DMS 273 (cell line): ENCODE data around the gene HDDC2.
"Not testable (repeated sequence)": the region's sequence is repeated elsewhere in the genome, so short reads cannot be mapped to it uniquely, and the experiment has no call there.

Source experiments
- DNase-seq: peaks from one replicate; lab custom pipeline; 2025; ENCODE audit not compliant: unreplicated experiment; lab: John Stamatoyannopoulos, UW

Gene HDDC2

DNA sequence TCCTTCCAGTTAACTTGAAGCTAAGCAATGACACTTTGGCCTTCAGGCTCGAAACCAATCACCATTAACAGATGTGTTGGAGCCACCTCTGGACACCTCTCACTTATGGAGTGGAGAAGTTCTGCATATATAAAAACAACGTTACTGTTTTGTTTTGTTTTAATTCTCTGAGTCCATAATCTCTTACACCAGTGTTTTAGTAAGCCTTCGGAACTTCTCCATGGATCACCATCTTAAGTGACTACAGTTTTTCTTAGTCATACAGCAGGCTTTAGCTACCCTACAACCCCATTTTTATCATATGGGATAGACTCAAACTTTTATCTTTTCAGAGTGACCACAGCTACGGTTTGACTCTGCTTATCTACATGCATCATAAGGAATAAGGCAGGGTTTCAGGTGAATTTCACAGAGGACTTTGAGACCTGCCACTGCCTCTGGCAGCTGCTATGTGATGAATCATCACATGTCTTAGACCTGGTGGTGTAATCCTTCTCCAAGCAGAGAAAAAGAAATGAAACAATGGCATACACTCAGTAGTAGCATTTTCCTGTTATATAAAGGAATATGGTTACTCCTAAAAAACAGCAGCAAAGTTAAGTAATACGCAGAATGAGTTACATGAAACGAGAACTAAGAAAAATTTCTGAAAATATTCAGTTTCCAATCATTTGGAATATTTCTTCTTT lies 5.5 kb upstream of the HDDC2 start:
- DNase-seq = no peak

DNA sequence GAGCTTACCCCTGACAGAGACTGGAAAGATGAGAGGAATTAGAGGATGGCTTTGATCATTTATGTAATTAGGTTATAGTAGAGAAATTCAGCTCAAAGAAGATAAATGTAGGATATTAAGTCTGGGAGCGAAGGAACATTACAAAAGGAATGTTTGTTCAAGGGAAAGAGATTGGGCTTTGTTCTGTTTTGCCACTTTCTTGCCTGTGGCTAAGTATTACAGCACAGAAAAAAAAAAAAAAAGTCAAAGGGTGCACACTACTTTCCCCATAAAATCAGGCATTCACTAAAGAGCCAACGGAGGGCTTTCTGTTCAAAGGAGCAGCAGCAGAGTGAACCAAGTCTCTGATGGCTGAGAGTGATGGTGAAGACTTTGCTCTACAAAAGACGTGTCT lies 5.0 kb upstream of the HDDC2 start:
- no peak for DNase-seq

DNA sequence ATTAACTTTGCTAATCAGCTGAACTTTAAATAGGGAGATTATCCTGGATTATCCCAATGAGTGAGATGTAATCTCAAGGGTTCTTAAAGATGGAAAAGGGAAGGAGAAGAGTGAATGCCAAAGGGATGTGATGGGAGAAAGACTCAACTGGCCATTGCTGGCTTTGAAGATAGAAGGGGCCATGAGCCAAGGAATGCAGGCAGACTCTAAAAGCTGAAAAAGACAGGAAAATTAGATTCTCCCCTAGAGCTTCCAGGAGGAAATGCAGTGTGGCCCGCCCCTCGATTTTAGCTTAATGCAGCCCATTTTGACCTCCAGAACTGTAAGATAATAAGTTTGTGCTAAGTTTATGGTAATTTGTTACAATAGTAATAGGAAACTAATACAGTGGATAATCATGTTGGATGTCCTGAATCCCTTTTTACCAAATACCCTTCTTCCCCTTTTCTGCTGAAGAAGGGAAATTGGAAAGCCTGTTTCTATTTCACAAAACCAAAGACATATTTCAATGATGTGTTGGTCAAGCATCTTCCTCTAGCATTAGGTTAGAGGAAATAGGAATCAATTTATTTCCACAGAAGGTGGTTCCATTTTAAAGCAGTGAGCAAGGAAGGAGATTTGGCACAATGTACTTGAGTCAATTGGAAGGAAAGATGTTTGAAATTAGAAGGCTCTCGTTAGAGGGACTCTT lies 3.3 kb upstream of the HDDC2 start:
- DNase-seq = no peak

DNA sequence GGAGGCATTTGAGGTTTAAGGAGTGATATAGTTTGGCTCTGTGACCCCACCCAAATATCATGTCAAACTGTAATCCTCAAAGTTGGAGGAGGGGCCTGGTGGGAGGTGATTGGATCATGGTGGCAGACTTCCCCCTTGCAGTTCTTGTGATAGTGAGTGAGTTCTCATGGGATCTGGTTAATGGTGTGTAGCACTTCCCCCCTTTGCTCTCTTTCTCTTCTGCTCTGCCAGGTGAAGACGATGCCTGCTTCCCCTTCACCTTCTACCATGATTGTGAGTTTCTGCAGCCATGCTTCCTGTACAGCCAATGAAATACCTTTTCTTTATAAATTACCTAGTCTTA lies 1.7 kb upstream of the HDDC2 start:
- no peak for DNase-seq

DNA sequence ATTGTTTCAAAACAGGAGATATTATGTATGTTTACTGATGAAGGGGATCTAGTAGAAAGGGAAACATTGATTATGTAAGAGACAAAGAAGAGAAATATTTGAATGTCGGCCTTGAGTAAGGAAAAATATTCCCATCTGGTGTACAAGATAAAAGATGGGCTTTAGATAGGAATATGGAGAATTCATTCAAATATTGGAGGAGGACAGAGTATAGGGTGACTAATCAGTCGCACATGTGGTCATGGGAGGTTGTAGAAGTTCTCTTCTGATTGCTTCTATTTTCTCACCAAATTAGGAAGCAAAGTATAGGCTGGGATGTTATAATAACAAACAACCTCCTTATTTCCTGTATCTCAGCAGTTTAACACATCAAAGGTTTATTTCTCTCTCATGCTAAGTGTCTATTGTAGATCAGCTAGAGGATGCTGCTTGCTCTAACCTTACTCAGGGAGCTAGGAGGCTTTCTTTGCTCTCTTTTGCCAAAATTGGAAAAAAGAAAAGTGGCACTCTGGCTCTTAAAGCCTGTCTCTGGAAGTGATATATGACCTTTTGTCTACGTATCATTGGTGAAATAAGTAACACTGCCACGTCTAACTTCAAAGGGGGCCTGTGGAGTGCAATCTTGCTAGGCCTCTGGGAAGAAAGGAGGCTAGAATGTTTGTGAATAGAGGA lies 1.2 kb upstream of the HDDC2 start:
- no peak for DNase-seq

DNA sequence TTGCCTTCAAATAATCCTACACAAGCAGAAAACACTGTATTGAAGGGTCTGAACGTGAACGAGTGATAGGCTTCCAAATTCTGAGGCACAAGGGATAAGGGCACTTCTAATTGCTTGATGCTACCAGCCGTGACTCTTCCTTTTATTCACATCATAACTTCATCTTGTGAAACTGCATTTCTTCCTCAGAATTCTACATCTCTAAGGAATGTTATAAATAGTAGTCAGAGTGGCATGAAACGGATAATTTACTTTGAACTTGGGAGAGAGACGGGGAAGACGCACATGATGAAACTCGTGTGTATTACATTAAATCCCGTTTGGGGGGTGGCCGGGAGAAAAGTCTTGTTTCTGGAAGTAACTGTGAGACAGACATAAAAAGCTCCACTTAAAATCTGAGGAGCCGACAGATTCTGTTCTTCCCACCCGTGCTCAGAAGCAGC lies 754 bp downstream of the HDDC2 start:
- peak; percentile 58 for DNase-seq

DNA sequence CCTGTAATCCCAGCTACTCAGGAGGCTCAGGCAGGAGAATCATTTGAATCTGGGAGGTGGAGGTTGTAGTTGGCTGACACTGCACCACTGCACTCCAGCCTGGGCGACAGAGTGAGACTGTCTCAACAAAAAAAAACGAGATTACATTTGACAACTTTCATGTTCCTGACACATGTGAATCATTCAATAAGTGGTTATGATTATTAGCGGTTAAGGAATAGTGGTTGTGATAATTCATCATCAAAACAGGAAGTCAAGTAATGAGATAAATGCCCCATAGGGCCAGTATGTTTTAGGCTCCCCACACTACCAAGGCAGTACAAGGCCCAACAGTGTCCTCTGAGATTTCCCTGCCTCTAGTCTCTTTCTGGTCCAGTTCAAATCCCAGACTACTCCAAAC lies 2.5 kb downstream of the HDDC2 start:
- no peak for DNase-seq

DNA sequence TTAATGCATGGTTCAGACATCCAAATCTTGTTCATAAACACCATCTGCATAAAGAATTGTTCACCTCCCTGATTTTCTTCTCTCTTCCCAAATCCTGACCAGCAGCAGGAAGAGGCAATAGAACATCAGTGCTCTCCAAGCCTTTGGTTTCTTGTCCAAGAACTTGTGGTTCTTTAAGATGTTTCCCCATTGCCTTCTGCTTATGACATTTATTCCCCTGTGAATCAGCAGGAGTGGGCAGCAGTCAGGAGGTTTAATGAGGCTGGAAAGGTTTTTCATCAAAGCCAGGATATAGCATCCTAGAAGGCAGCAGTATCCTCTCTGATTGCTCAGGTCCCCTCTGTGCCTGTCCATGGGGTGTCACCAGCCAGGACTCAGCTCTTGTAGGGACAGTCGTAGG lies 5.3 kb downstream of the HDDC2 start:
- no peak for DNase-seq

DNA sequence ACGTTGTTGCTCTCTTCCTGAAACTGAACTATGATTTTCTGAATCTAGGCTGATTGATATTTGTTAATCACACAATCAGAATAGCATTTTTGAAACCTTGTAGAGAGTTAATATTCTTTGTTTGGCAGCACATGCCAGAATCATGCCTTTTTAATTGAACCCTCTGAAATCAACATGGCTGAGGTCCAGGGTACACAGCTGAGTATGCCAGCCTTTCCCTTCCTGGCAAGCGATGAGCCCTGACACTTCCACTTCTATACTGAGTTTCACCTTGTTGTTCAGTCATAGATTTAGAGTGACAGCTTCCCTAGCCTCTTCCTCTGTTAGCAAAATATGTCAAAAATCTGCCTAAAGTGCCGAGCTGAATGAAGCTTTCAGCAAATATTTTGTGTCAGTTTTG lies 6.8 kb downstream of the HDDC2 start:
- DNase-seq = no peak

DNA sequence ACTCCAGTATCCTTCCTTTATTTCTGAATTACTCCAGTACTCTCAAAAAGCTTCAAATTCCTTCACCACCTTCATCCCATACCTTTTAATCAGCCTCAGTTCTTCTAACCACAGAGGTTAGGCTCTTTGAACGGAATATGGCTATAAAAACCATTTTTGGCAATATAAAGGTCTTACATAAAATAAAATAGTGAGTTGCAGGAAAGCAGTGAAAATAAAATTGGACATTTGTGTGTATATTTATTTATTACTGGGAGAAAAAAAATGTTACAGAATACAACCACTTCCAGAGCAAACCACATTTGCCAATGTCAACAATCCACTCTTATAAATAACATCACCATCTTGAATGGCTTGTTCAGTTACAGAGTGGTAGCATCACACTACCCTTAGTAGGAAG lies 7.7 kb downstream of the HDDC2 start:
- DNase-seq = no peak

DNA sequence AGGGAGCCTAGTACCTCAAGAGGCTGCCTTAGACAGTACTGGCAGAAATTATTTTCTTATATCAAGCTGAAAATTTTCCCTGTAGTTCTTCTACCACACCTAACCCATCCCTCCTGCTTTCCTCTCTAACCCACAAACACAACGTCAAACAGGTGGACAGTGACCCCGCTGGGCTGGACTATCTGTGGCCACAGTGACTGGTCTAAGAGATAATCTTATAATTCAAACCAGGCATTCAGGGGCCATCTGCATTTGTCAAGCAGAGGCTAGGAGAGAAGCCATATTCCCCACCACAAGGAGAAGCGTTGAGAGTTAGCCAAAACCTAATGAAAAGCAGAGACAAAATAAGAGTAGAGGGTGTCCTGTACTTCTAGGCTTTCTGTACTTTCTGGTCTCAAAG lies 8.2 kb downstream of the HDDC2 start:
- no peak for DNase-seq

DNA sequence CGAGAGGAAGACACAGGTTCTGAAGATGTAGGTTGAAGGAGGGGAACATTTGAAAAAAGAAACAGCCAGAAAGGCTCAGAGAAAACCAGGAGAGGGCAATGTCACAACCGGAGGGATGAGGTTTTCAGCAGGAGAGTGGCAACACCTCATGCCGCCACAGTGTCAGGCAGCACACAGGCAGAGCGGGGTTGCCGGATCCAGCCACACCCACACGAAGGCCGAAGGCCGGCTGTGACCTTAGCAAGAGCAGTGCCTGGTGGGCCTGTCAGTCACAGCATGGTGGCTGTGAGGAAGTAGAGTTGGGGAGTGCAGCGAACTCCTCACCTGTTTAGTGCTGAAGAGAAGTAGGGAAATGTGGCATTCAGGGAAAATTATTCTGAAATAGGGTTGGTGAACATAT lies 14.0 kb downstream of the HDDC2 start:
- no peak for DNase-seq

DNA sequence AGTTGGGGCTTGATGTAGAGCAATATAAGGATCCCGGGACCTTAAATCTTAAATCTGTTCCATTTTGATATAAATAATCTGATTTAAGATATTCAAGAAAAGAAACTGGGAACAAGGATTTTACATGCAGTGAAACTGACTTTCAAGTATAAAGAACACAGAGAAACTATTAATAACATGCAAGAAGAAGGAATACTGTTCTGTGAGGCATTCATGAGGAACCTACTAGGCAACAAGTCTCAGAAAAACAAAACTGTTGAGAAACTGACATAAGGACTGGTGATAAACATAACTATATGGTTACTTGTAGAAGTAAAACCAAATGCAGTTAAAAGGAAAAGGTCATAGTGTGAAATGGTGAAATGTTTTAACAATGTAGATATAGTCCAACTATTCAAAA lies 15.8 kb downstream of the HDDC2 start:
- no peak for DNase-seq

DNA sequence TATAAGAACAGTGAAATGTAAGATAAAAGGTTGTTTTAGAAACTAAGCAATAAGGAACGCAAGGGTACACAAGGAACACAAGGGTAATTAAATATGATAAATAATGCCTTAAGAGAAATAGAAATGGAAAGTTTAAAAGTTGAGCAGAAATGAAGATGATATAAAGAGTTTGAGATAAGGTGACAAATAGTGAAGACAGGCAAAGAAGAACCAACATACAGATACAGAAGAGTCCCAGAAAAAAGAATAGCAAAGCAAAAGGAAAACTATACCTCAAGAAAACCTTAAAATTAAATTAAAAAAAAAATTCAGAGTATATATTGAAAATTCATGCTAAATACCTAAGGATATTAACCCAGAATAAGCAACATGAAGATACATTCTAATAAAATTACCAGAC lies 16.4 kb downstream of the HDDC2 start:
- DNase-seq = no peak

DNA sequence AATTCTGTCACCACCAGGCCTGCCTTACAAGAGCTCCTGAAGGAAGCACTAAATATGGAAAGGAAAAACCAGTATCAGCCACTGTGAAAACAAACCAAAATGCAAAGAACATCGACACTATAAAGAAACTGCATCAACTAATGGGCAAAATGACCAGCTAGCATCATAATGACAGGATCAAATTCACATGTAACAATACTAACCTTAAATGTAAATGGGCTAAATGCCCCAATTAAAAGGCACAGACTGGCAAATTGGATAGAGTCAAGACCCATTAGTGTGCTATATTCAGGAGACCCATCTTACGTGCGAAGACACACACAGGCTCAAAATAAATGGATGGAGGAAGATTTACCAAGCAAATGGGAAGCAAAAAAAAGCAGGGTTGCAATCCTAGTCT lies 19.3 kb downstream of the HDDC2 start:
- DNase-seq = not testable (repeated sequence)

DNA sequence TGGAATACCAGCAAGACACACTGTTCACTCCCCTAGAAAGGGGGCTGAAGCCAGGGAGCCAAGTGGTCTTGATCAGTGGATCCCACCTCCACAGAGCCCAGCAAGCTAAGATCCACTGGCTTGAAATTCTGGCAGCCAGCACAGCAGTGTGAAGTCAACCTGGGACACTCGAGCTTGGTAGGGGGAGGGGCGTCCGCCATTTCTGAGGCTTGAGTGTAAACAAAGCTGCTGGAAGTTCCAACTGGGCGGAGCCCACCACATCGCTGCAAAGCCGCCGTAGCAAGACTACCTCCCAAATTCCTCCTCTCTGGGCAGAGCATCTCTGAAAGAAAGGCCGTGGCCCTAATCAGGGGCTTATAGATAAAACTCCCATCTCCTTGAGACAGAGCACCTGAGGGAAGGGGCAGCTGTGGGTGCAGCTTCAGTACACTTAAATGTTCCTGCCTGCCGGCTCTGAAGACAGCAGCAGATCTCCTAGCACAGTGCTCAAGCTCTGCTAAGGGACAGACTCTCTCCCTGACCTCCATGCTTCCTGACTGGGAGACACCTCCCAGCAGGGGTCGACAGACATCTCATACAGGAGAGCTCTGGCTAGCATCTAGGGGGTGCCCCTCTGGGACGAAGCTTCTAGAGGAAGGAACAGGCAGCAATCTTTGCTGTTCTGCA lies 21.3 kb downstream of the HDDC2 start:
- DNase-seq = not testable (repeated sequence)

DNA sequence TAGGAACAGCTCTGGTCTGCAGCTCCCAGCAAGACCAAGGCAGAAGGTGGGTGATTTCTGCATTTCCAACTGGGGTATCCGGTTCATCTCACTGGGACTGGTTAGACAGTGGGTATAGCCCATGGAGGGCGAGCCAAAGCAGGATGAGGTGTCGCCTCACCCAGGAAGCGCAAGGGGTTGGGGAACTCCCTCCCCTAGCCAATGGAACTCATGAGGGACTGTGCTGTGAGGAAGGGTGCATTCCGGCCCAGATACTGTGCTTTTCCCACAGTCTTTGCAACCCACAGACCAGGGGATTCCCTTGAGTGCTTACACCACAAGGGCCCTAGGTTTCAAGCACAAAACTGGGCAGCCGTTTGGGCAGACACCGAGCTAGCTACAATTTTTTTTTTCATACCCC lies 21.8 kb downstream of the HDDC2 start:
- DNase-seq = no peak

DNA sequence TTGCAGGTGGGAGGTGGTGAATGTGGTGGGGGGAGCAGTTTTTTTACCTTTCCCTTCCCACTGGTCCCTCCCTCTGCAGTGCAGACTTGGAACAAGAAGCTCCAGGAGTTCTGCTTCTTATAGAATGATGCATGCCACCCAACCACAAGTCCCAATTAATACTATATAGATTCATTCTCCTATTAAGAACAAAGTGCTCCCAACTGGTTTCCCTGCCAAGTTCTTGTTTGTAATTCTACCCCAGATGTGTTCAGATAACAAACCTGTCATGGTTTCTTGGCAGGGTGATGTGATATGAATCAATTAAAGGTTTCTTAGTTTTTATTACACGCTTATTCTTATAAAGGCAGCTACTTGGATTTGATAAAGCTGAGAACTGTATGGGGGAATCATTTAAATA lies 23.9 kb downstream of the HDDC2 start:
- DNase-seq = peak; percentile 52

DNA sequence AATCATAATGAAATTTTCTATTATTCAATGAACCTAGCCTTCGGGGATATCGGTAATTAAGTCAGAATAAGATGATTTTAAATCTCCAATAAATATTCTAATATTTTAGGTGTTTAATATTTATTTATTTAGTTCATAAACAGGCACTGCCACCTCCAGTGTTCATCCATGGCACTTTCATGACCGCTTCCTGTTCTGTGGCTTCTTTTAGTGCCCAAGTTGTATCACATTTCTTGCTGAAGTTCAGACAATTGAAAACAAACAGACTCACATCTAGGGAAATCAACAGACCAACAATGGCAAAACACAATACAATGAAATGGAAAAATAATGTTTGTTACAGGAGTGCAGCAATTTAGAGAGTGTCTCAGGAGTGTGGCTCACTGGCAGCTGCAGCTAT lies 26.0 kb downstream of the HDDC2 start:
- DNase-seq = no peak

DNA sequence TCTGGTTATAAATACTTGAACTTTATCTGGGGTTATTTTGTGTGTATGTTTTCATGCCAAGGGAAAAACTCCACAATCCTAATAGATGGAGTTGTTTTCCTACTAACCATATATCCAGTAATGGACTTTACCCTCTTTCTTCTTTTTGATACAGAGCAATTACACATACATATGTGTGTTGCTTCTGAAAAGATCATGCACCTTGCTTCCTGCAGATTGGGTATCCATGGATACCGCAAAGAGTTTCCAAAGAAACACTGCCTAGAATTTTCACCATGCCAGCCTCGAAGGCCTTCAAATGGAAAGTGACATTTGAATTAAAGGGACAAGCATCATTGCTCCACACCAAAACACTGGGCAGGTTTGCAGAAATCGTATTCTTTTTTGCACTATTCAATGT lies 26.8 kb downstream of the HDDC2 start:
- DNase-seq = peak; percentile 6

DNA sequence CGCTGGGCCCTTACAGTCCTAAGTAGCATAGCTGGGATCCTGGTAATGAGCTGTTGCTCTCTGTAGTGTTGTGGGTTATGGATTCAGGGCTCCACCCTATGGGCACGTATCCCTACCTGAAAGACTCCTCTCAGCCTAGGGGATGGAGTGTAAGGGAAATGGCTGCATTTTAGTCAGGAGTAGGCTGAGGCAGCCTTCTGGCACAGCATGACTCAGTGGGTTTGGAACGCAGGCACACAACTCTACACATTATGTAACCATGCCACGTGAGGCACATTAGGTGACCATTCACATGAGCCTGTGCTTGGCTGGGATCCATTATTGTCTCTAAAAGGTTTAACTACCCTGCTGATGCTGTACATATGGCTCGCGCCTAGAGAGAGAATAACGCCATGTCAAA lies 27.8 kb downstream of the HDDC2 start:
- peak; percentile 83 for DNase-seq

DNA sequence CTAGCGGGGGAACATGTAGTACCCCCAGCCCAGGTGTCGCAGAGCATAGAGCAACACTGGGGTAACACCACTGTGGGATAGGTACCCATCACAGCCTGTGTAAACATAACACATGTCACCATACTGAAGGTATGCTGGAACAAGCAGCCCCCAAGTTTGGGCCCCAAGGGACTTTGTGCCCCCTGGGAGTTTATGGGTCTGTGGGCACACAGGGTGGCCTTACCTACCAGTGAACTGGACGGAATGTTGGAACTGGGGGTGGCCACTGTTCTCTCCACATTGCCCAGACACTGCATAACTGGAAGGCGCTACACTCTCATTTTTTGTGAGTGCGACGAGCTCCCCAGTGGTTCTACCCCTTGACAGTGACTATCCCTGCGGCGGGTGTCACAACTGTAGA lies 28.5 kb downstream of the HDDC2 start:
- no peak for DNase-seq
